K562 (cell line): ENCODE results near the gene CHPF. TPM values are rescaled to one million over a fixed set of nuclear protein-coding genes. Genes with fewer than 3 reads are reported as not detected.
A peak's percentile ranks its signal among the peaks of the same experiment; 100 is the strongest.

Experiments
- ATAC-seq: fragments of 200-7000 bp; cut with Tn5 transposase; 3 replicates; pipeline ENCODE4 v1.9.1; 2020; ENCODE audit warnings: moderate library complexity
- BruUV-seq: library from RNA; stranded (reverse); fragments of 400-500 nt; replicated peaks from 2 replicates; lab custom pipeline; 2021; lab: Mats Ljungman, UMichigan
- CTCF ChIA-PET: fragments of 300-600 bp; formaldehyde crosslinking; extraction: SDS; loops from one replicate; lab custom pipeline; 2021; ENCODE audit warnings: low intra/inter-chr PET ratio; lab: Yijun Ruan, JAX
- POLR2A ChIA-PET: fragments of 300-600, 350-650 bp; sonication (Branson Sonifier 250); formaldehyde crosslinking; extraction: SDS; loops from one replicate; lab custom pipeline; 2021; ENCODE audit warnings: antibody characterized with exemption, inconsistent platforms; lab: Yijun Ruan, JAX
- DNase-seq, 4 experiments: peaks; one replicate each; pipeline versions ENCODE4 v3.0.0 to v3.0.0-alpha.2; 2011 to 2018; ENCODE audit warnings: low spot score in 3 of 4, mixed read lengths in 3 of 4; ENCODE audit errors: extremely low read depth in 1 of 4
- FAIRE-seq: peaks from 2 replicates; lab custom pipeline; 2011; peaks lifted over from hg19 to GRCh38; lab: Jason Lieb, UNC
- H2AFZ ChIP-seq: 2 replicates; pipeline ENCODE4 v1.6.0; 2011; ENCODE audit warnings: low read depth, low read length, control low read depth, inconsistent platforms
- H3K27ac ChIP-seq: fragments of 200-600 bp; 3 replicates; pipeline ENCODE4 v1.8.0; 2011; ENCODE audit warnings: low read depth, mild to moderate bottlenecking, control low read depth, inconsistent platforms, low read length, moderate library complexity, mixed read lengths; ENCODE audit errors: extremely low read depth
- H3K27me3 ChIP-seq, 2 experiments: fragments of 300-600 bp in 1 of 2; 2 replicates in 1 of 2; 3 replicates in 1 of 2; pipeline versions ENCODE4 v1.6.0 to v1.8.0; 2011; ENCODE audit warnings: inconsistent platforms in 2 of 2, low read length in 2 of 2, mild to moderate bottlenecking in 1 of 2, mixed read lengths in 1 of 2, moderate library complexity in 1 of 2; ENCODE audit not compliant: control insufficient read depth in 2 of 2, insufficient read depth in 2 of 2
- H3K36me3 ChIP-seq: fragments of 300-600 bp; 3 replicates; pipeline ENCODE4 v1.8.0; 2011; ENCODE audit warnings: mild to moderate bottlenecking, low read length, inconsistent platforms; ENCODE audit not compliant: control insufficient read depth, insufficient read depth
- H3K4me1 ChIP-seq, 2 experiments: fragments of 200-600 bp in 1 of 2; replicated peaks in 1 of 2; 2 replicates in 1 of 2; 3 replicates in 1 of 2; pipeline versions ENCODE4 v1.5.1 to v1.8.0; 2011; ENCODE audit warnings: inconsistent platforms in 2 of 2, low read length in 2 of 2, mild to moderate bottlenecking in 1 of 2, mixed read lengths in 1 of 2, moderate library complexity in 1 of 2; ENCODE audit not compliant: control insufficient read depth in 2 of 2, insufficient read depth in 2 of 2
- H3K4me2 ChIP-seq: 2 replicates; pipeline ENCODE4 v1.6.1; 2011; ENCODE audit warnings: low read length, control low read depth, inconsistent platforms, mixed read lengths; ENCODE audit not compliant: insufficient read depth
- H3K4me3 ChIP-seq: fragments of 200-600 bp; sonication (generic), shearing (Covaris generic); 2 replicates; pipeline ENCODE4 v1.5.1; 2016; ENCODE audit warnings: control low read depth, inconsistent platforms
- H3K79me2 ChIP-seq: fragments of 200-600 bp; 3 replicates; pipeline ENCODE4 v1.8.0; 2011; ENCODE audit warnings: low read length, inconsistent platforms; ENCODE audit not compliant: control insufficient read depth, insufficient read depth
- H3K9ac ChIP-seq, 2 experiments: 2 replicates each; pipeline versions ENCODE4 v1.6.0 to v1.6.1; 2011; ENCODE audit warnings: low read depth in 2 of 2, low read length in 2 of 2, control low read depth in 1 of 2, inconsistent platforms in 1 of 2, mild to moderate bottlenecking in 1 of 2, mixed read lengths in 1 of 2; ENCODE audit not compliant: insufficient read depth in 1 of 2
- H3K9me1 ChIP-seq: one replicate; pipeline ENCODE4 v1.6.0; 2011; ENCODE audit warnings: inconsistent platforms, mild to moderate bottlenecking, low read length, moderate library complexity; ENCODE audit not compliant: control insufficient read depth, insufficient read depth
- H3K9me3 ChIP-seq: replicated peaks from 2 replicates; pipeline ENCODE4 v1.5.1; 2011; ENCODE audit warnings: low read depth, low read length, inconsistent platforms; ENCODE audit not compliant: control insufficient read depth, insufficient read depth
- H4K20me1 ChIP-seq: replicated peaks from 2 replicates; pipeline ENCODE4 v1.6.1; 2011; ENCODE audit warnings: low read length, inconsistent platforms, mixed read lengths; ENCODE audit not compliant: control insufficient read depth, insufficient read depth
- ETS2 ChIP-seq: IDR thresholded peaks from 2 replicates; pipeline ENCODE4 v1.6.1; 2016; ENCODE audit warnings: borderline replicate concordance, missing genetic modification characterization, mild to moderate bottlenecking, moderate library complexity, missing compliant biosample characterization; ENCODE audit not compliant: poor library complexity, severe bottlenecking
- NCOA2 ChIP-seq, 2 experiments: fragments of 450-650 bp; IDR thresholded peaks; 2 replicates each; pipeline ENCODE4 v1.6.1; 2018; ENCODE audit warnings: mild to moderate bottlenecking in 2 of 2, moderate library complexity in 1 of 2; ENCODE audit not compliant: partially characterized antibody in 2 of 2
- PHTF2 ChIP-seq: fragments of 250-450 bp; sonication (Bioruptor Pico); IDR thresholded peaks from 2 replicates; pipeline ENCODE4 v1.5.0; 2021; ENCODE audit warnings: mild to moderate bottlenecking
- RBFOX2 ChIP-seq: fragments of 200-400 bp; formaldehyde crosslinking; IDR thresholded peaks from 2 replicates; pipeline ENCODE4 v1.6.1; 2017; ENCODE audit warnings: low read depth, mild to moderate bottlenecking, low read length, moderate library complexity
- ZHX1 ChIP-seq: fragments of 150-350 bp; conservative IDR thresholded peaks from 2 replicates; pipeline ENCODE4 v1.6.1; 2014; ENCODE audit warnings: low read length
- ZNF696 ChIP-seq: fragments of 250-450 bp; sonication (Bioruptor Pico); conservative IDR thresholded peaks from 2 replicates; pipeline ENCODE4 v1.4.0; 2020; ENCODE audit warnings: mild to moderate bottlenecking, moderate library complexity
- WGBS: fragments of 100-300 bp; shearing (Covaris generic); methylation state at CpG from one replicate; pipeline ENCODE4 v1.1.6; 2016; ENCODE audit warnings: low coverage, mixed read lengths; ENCODE audit not compliant: insufficient coverage; ENCODE audit errors: missing lambda C conversion rate; 5-methylcytosine and 5-hydroxymethylcytosine counted together
- in situ Hi-C: fragments of 300-500 bp; cut with MboI; formaldehyde crosslinking; loops from 4 replicates; pipeline ENCODE4 v1.15.0; 2018; ENCODE audit warnings: inconsistent platforms, mixed read lengths
- intact Hi-C: fragments of 100-400 bp; cut with micrococcal nuclease; formaldehyde crosslinking; loops from 2 replicates; pipeline ENCODE4 v1.14.2; 2022
- polyA plus RNA-seq, 8 experiments: library from polyadenylated mRNA; depleted of rRNA in 4 of 8; stranded (reverse) in 5 of 8; unstranded in 3 of 8; fragments of >200 nt; fragmentation: Nextera tagmentation in 2 of 8; fragmentation: Illumina TruSeq in 1 of 8; extraction: Ambion mirVana in 2 of 8; extraction: Trizol in 1 of 8; gene quantifications; 2 replicates each; pipeline versions ENCODE4 v1.2.1 to v1.2.3, GENCODE V29; 2011 to 2014; ENCODE audit warnings: inconsistent platforms in 1 of 8, missing spikeins in 1 of 8
- total RNA-seq, 7 experiments: library from RNA; depleted of rRNA in 6 of 7; stranded (reverse); fragments of >200 nt in 6 of 7; fragmentation: Illumina TruSeq in 2 of 7; extraction: Trizol in 2 of 7; gene quantifications; 2 replicates each; pipeline versions ENCODE4 v1.2.1 to v1.2.3, GENCODE V29; 2011 to 2021; ENCODE audit warnings: low replicate concordance in 1 of 7

The CHPF gene
- total and polyA plus RNA-seq, 9 of the 15 experiments (the other 6 are each of a cell fraction or from before 2014, with no cell fraction given), result 0.15 to 57.2 (median 7.9) TPM

GRCh38 chr2:219506153-219506801 lies 37.3 kb downstream of the CHPF start:
- H3K4me1 ChIP-seq, result peaks cover 53 to 75% of the 10 kb centered on the region in 2 experiments
- H3K79me2 ChIP-seq, result peaks cover 19% of the 10 kb centered on the region
- H3K4me3 ChIP-seq, result no peak overlapping the region
- in situ Hi-C loops (no loop called here), intact Hi-C loops (no loop called here)
- ChIA-PET CTCF (no interaction called here), POLR2A (interaction anchor here (1.3 kb wide), 1 partner anchor 12 kb away, joined by 3 read pairs; no protein-coding TSS in a partner anchor)
- BruUV-seq, result TSS peak; percentile 33
- no peak overlapping the region for H2AFZ ChIP-seq
- H3K4me2 ChIP-seq, result no peak overlapping the region
- no peak for FAIRE-seq
- no peak overlapping the region for H3K27ac ChIP-seq
- H4K20me1 ChIP-seq, result no peaks in the 10 kb centered on the region
- peak overlapping the region in 1 of 2 experiments; percentile 71; a peak in 2 of 4 replicates for H3K9ac ChIP-seq
- no peak for ATAC-seq
- no peaks in the 10 kb centered on the region for H3K27me3 ChIP-seq
- no peaks in the 10 kb centered on the region for H3K9me1 ChIP-seq
- no peaks in the 10 kb centered on the region for H3K9me3 ChIP-seq
- TF ChIP-seq RBFOX2 (peak; percentile 31; the same call in 1 of the 2 replicates), NCOA2 (IDR thresholded peaks at IDR 0.05; ENCODE audit: partially characterized antibody in 2 of 2) (no peak), ZNF696 (CRISPR knock-in tag) (no peak)
- peaks cover 50% of the 10 kb centered on the region; the same call in 2 of the 3 replicates for H3K36me3 ChIP-seq
- no peak for DNase-seq
- 91% methylated on average over 15 of the region's 23 CpGs for WGBS

GRCh38 chr2:219505585-219505984 lies 38.0 kb downstream of the CHPF start:
- Histone ChIP-seq H3K79me2 (peaks cover 26% of the 10 kb centered on the region), H3K9me3 (no peaks in the 10 kb centered on the region), H3K9ac (peak overlapping the region in 1 of 2 experiments; percentile 43; a peak in 1 of 4 replicates), H3K27ac (no peak overlapping the region), H3K27me3 (no peaks in the 10 kb centered on the region), H3K4me3 (no peak overlapping the region), H3K9me1 (no peaks in the 10 kb centered on the region), H3K4me2 (no peak overlapping the region), H4K20me1 (no peaks in the 10 kb centered on the region), H3K36me3 (peaks cover 50% of the 10 kb centered on the region; the same call in 2 of the 3 replicates), H2AFZ (no peak overlapping the region), H3K4me1 (peaks cover 53 to 75% of the 10 kb centered on the region in 2 experiments)
- FAIRE-seq (no peak), DNase-seq (no peak), ATAC-seq (no peak)
- in situ Hi-C loops, result no loop called here
- TF ChIP-seq ZHX1 (no peak), PHTF2 (CRISPR knock-in tag) (no peak), ETS2 (tag) (no peak)
- ChIA-PET POLR2A (interaction anchor here (1.3 kb wide), 1 partner anchor 13 kb away, joined by 3 read pairs; no protein-coding TSS in a partner anchor), CTCF (no interaction called here)
- BruUV-seq, result no TSS peak
- 73% methylated on average over 5 of the region's 9 CpGs for WGBS
- intact Hi-C loops, result no loop called here
